Lung (tissue), 12 donors: Measurements from ENCODE around the gene TAF10. TPM values are rescaled to one million over a fixed set of nuclear protein-coding genes. Genes with fewer than 3 reads are reported as not detected.

Source experiments
- ATAC-seq: fragments of 200-7000 bp; cut with Tn5 transposase; one replicate; pipeline ENCODE4 v1.9.1; 2020; ENCODE audit warnings: moderate number of reproducible peaks; ENCODE audit not compliant: insufficient read depth, low FRiP score
- DNase-seq, 3 donors: peaks; one replicate each; pipeline ENCODE4 v3.0.0-alpha.2; 2013 to 2017
- H3K27ac ChIP-seq, 2 donors: one replicate each; pipeline ENCODE4 v1.5.1; 2013; ENCODE audit warnings: mild to moderate bottlenecking in 2 of 2, moderate library complexity in 2 of 2, control low read depth in 1 of 2, inconsistent platforms in 1 of 2, low read depth in 1 of 2, low read length in 1 of 2
- H3K27me3 ChIP-seq, 3 donors: one replicate each; pipeline ENCODE4 v1.5.1; 2013; ENCODE audit warnings: low read length in 2 of 3; ENCODE audit not compliant: control insufficient read depth in 3 of 3, insufficient read depth in 3 of 3
- H3K36me3 ChIP-seq, 4 donors: one replicate each; pipeline ENCODE4 v1.5.1; 2013; ENCODE audit warnings: low read length in 4 of 4, mild to moderate bottlenecking in 1 of 4, moderate library complexity in 1 of 4; ENCODE audit not compliant: control insufficient read depth in 4 of 4, insufficient read depth in 4 of 4
- H3K4me1 ChIP-seq, 5 donors: one replicate each; pipeline ENCODE4 v1.5.1; 2013; ENCODE audit warnings: low read length in 5 of 5, mild to moderate bottlenecking in 2 of 5, moderate library complexity in 1 of 5; ENCODE audit not compliant: control insufficient read depth in 5 of 5, insufficient read depth in 5 of 5
- H3K4me3 ChIP-seq: one replicate; pipeline ENCODE4 v1.5.1; 2013; ENCODE audit warnings: mild to moderate bottlenecking, control low read depth, moderate library complexity
- H3K9ac ChIP-seq, 2 donors: one replicate each; pipeline ENCODE4 v1.5.1; 2013; ENCODE audit warnings: low read length in 2 of 2, control low read depth in 1 of 2; ENCODE audit not compliant: insufficient read depth in 1 of 2
- H3K9me3 ChIP-seq, 4 donors: one replicate each; pipeline ENCODE4 v1.5.1; 2013; ENCODE audit warnings: low read length in 3 of 4, mild to moderate bottlenecking in 1 of 4, moderate library complexity in 1 of 4; ENCODE audit not compliant: control insufficient read depth in 4 of 4, insufficient read depth in 3 of 4
- CTCF ChIP-seq: IDR thresholded peaks from 2 replicates; pipeline ENCODE4 v1.5.1; 2012; ENCODE audit warnings: mild to moderate bottlenecking; ENCODE audit errors: control extremely low read depth, extremely low read depth
- WGBS, 2 donors: extraction: QIAGEN DNeasy Blood & Tissue Kit; methylation state at CpG; one replicate each; pipeline ENCODE4 v1.1.7; 2013; 5-methylcytosine and 5-hydroxymethylcytosine counted together
- polyA plus RNA-seq, 2 donors: library from polyadenylated mRNA; stranded (reverse); fragments of 200-250 nt; gene quantifications; one replicate each; pipeline ENCODE4 v1.2.1, GENCODE V29; 2013
- total RNA-seq, 2 donors: library from RNA; depleted of rRNA in 1 of 2; stranded (reverse); fragments of >200 nt in 1 of 2; gene quantifications; one replicate each; pipeline ENCODE4 v1.2.1, GENCODE V29; 2014 to 2021
- donor health status: control.
- donor health status: control.
- donor health status: Bipolar disorder and iron deficiency.
- donor health status: healthy.
- donor health status: DM: yes; HTN: yes; CAD: no.

TAF10 gene
- total and polyA plus RNA-seq, 4 donors = 23.9 to 149 (median 117) TPM

GRCh38 chr11:6619004-6619745 is 7.2 kb upstream of the TAF10 start, which contains the start of gene TPP1:
Gene TPP1, minus strand, starts transcription at chr11:6619422. Its CDS starts 22 bp downstream, at chr11:6619400.
- Histone ChIP-seq H3K36me3 (peaks cover 0 to 30% (median 14%) of the 10 kb centered on the region in 4 donors), H3K9ac (peak within 1 kb of the TSS; percentile 63 to 84), H3K27me3 (no peaks in the 10 kb centered on the region), H3K27ac (peak within 1 kb of the TSS; percentile 43 to 93), H3K4me3 (peak within 1 kb of the TSS; percentile 78), H3K4me1 (peaks cover 0 to 23% (median 11%) of the 10 kb centered on the region in 5 donors), H3K9me3 (no peaks in the 10 kb centered on the region)
- DNase-seq = peak; percentile 94 to 97 (median 97)
- WGBS, 2 donors = 0 to 1% methylated on average over 16 of the region's 16 CpGs
- TF ChIP-seq CTCF = no peak
- ATAC-seq = peak; percentile 95

DNA sequence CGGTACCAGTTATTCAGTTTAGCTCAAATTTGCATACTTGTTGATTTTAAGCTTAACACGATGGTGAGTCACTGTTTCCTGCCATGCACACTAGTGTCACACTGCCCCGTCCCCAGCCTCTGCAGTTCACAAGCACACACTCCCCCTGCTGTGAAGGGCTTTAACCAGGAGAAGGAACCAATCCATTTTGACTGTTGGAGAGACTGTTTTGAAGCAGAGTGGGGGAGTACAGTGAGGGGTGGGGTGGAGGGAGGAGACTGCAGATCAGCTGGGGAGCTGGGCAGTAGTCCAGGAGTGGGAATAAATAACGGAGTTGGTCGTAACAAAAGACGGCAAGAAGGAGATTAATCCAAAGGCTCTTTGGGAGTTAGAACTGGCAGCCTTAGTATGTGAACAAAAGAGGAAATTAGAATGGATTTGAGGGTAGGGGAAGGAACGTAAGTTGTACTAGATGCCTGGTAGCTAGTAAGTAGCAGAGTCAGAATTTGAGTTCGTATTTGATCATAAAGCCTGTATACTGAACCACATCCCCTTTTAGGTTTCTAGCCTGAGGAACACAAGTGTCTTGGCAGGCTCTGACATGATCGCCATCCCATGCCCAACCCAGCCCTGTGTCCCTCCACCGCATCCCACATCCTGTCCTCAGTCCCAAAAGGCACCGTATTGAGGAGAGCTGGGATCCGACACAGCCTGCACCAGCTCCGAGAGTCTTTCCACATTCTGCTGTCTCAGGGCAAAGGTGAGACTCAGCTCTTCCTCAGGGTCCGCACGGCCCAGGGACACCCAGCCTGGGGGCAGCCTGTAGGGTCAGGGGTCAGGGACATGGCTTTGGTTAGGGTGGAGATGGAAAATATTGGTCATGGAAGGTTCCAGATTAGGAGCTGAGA is 6.3 kb upstream of the TAF10 start:
- peak; percentile 4 for TF ChIP-seq CTCF
- peak overlapping the region; percentile 24 to 93 for H3K27ac ChIP-seq
- H3K4me3 ChIP-seq = peak overlapping the region; percentile 78
- peak; percentile 81 to 90 (median 84) for DNase-seq
- H3K9ac ChIP-seq = peak overlapping the region; percentile 63 to 84
- peaks cover 0 to 23% (median 12%) of the 10 kb centered on the region in 4 donors for H3K36me3 ChIP-seq
- H3K27me3 ChIP-seq = no peaks in the 10 kb centered on the region
- 9% methylated on average over 15 of the region's 15 CpGs for WGBS, 2 donors
- no peaks in the 10 kb centered on the region for H3K9me3 ChIP-seq
- H3K4me1 ChIP-seq = peaks cover 0 to 23% (median 11%) of the 10 kb centered on the region in 5 donors
- ATAC-seq = no peak

- H3K9ac ChIP-seq = no peak overlapping the region
- 28 to 64% methylated on average over 5 of the region's 5 CpGs for WGBS, 2 donors
- H3K36me3 ChIP-seq = peaks cover 0 to 23% (median 9%) of the 10 kb centered on the region in 4 donors
- DNase-seq (no peak), ATAC-seq (no peak)
- H3K27ac ChIP-seq = peak overlapping the region in 1 of 2 donors; percentile 52
- peaks cover 6 to 32% (median 12%) of the 10 kb centered on the region in 5 donors for H3K4me1 ChIP-seq
- H3K9me3 ChIP-seq = no peaks in the 10 kb centered on the region
- H3K27me3 ChIP-seq = no peaks in the 10 kb centered on the region
- TF ChIP-seq CTCF = no peak
- no peak overlapping the region for H3K4me3 ChIP-seq
These were observed 5.3 kb upstream of the TAF10 start for GRCh38 chr11:6617315-6617781.
